ENCODE results near the gene RASD1. TPM values are rescaled to one million over a fixed set of nuclear protein-coding genes. Genes with fewer than 3 reads are reported as not detected.

RASD1 gene
- total RNA-seq, 1 experiment from 2014 or later: 5.7 TPM

GRCh38 chr17:17448076-17448475 is 48.1 kb downstream of the RASD1 start:
- Histone ChIP-seq H3T11ph (ENCODE audit: low read length) (no peak overlapping the region), H3K79me1 (ENCODE audit: insufficient read depth, low read depth, low read length, poor library complexity, severe bottlenecking) (no peaks in the 10 kb centered on the region), H3K18ac (ENCODE audit: insufficient read length, low read depth, low read length) (no peak overlapping the region), H4K20me1 (ENCODE audit: control insufficient read depth, insufficient read depth, insufficient read length) (no peaks in the 10 kb centered on the region), H3K79me2 (ENCODE audit: insufficient read depth, low read length) (no peaks in the 10 kb centered on the region), H3K9ac (ENCODE audit: extremely low read depth, insufficient read length, low read length) (no peak overlapping the region), H3K27ac (ENCODE audit: insufficient read length, low read depth, low read length) (no peak overlapping the region), H3K4ac (ENCODE audit: low read depth, low read length) (no peak overlapping the region), H2AK5ac (ENCODE audit: insufficient read length, low read length) (no peak overlapping the region), H2BK20ac (ENCODE audit: low read depth, low read length, poor library complexity, severe bottlenecking) (no peak overlapping the region), H4K91ac (ENCODE audit: insufficient read length, low read depth, low read length) (no peak overlapping the region), H2BK12ac (ENCODE audit: insufficient read length, low read depth, low read length) (no peak overlapping the region), H2AFZ (ENCODE audit: low read length) (no peak overlapping the region), H4K8ac (replicated peaks; ENCODE audit: insufficient read length, low read depth, low read length) (no peak overlapping the region), H3K9me3 (ENCODE audit: control insufficient read depth, low read depth, low read length) (no peaks in the 10 kb centered on the region), H3K23me2 (ENCODE audit: insufficient read length, low read depth, low read length, poor library complexity, severe bottlenecking) (no peaks in the 10 kb centered on the region), H3K23ac (ENCODE audit: insufficient read length, low read depth, low read length) (no peak overlapping the region), H3K4me1 (ENCODE audit: insufficient read depth, low read length) (no peaks in the 10 kb centered on the region; the same call in 1 of the 2 replicates), H3K56ac (ENCODE audit: insufficient read length, low read depth, low read length) (no peak overlapping the region), H2BK120ac (ENCODE audit: low read depth, low read length, poor library complexity, severe bottlenecking) (no peak overlapping the region), H3K4me2 (ENCODE audit: insufficient read depth, insufficient read length, low read length) (no peak overlapping the region), H2BK15ac (ENCODE audit: low read depth, low read length) (no peak overlapping the region), H4K5ac (ENCODE audit: insufficient read length, low read depth, low read length) (no peak overlapping the region), H3K27me3 (ENCODE audit: insufficient read depth, low read length) (no peaks in the 10 kb centered on the region), H3K14ac (ENCODE audit: insufficient read depth, low read length) (no peak overlapping the region), H2BK5ac (ENCODE audit: insufficient read length, low read length) (no peak overlapping the region)
- H3K4me1 Mint-ChIP-seq: peaks cover 18 to 20% of the 10 kb centered on the region in 2 experiments
- H3K36me3 Mint-ChIP-seq (ENCODE audit: insufficient read depth in 1 of 3, low read depth in 3 of 3): peaks cover 0 to 4% (median 0%) of the 10 kb centered on the region in 3 experiments; a peak in 2 of 7 replicates
- no peak for DNase-seq
- H3K9me3 Mint-ChIP-seq: peaks cover 5 to 8% of the 10 kb centered on the region in 2 experiments; a peak in 3 of 5 replicates
- H3K4me3 Mint-ChIP-seq: no peak overlapping the region
- peaks cover 30% of the 10 kb centered on the region for H3K27me3 Mint-ChIP-seq (ENCODE audit: low read depth)
- no peak for TF ChIP-seq CTCF (conservative IDR thresholded peaks at IDR 0.05)
- WGBS (ENCODE audit: extremely low coverage, insufficient read length, low lambda C conversion rate): no CpG with 5 or more reads among the region's 5 CpGs
- no peak overlapping the region for H3K27ac Mint-ChIP-seq
